ENCODE measurements around the gene NET1.
"Not testable (repeated sequence)": the region's sequence is repeated elsewhere in the genome, so short reads cannot be mapped to it uniquely, and the experiment has no call there.

NET1 gene

GRCh38 chr10:5399332-5399731 is 13.0 kb upstream of the NET1 start:
- no peak for DNase-seq (ENCODE audit: low read depth in 3 of 3)

GRCh38 chr10:5400468-5401240 is 11.7 kb upstream of the NET1 start:
- no peak for DNase-seq (ENCODE audit: low read depth in 3 of 3)

GRCh38 chr10:5402798-5403197 is 9.6 kb upstream of the NET1 start:
- no peak for DNase-seq (ENCODE audit: low read depth in 3 of 3)

GRCh38 chr10:5404208-5405041 is 7.9 kb upstream of the NET1 start, which contains the start of gene TUBAL3:
Gene TUBAL3 (minus strand): TSS chr10:5404828. CDS start chr10:5404792, 36 bp downstream.
- no peak for DNase-seq (ENCODE audit: low read depth in 3 of 3)

GRCh38 chr10:5406918-5407317 is 5.4 kb upstream of the NET1 start:
- DNase-seq (ENCODE audit: low read depth in 3 of 3): no peak

- DNase-seq (ENCODE audit: low read depth in 3 of 3): not testable (repeated sequence)
Measured at GRCh38 chr10:5410787-5411186, 1.6 kb upstream of the NET1 start.

- DNase-seq (ENCODE audit: low read depth in 3 of 3): no peak
Measured at GRCh38 chr10:5411941-5412276, 448 bp upstream of the NET1 start.

GRCh38 chr10:5413012-5413938 is 918 bp downstream of the NET1 start:
- no peak for DNase-seq (ENCODE audit: low read depth in 3 of 3)

GRCh38 chr10:5416981-5417380 is 4.6 kb downstream of the NET1 start:
- DNase-seq (ENCODE audit: low read depth in 3 of 3): no peak

GRCh38 chr10:5418584-5418983 is 6.2 kb downstream of the NET1 start:
- DNase-seq (ENCODE audit: low read depth in 3 of 3): no peak

GRCh38 chr10:5419466-5420094 is 7.2 kb downstream of the NET1 start:
- DNase-seq (ENCODE audit: low read depth in 3 of 3): no peak

- no peak for DNase-seq (ENCODE audit: low read depth in 3 of 3)
Measured at GRCh38 chr10:5423771-5424170, 11.4 kb downstream of the NET1 start.

GRCh38 chr10:5424751-5425150 is 12.4 kb downstream of the NET1 start:
- DNase-seq (ENCODE audit: low read depth in 3 of 3): no peak

- no peak for DNase-seq (ENCODE audit: low read depth in 3 of 3)
Measured at GRCh38 chr10:5428133-5428532, 15.8 kb downstream of the NET1 start.

- no peak for DNase-seq (ENCODE audit: low read depth in 3 of 3)
Measured at GRCh38 chr10:5433182-5433581, 20.8 kb downstream of the NET1 start.

GRCh38 chr10:5434017-5434753 is 21.8 kb downstream of the NET1 start:
- no peak for DNase-seq (ENCODE audit: low read depth in 3 of 3)

- no peak for DNase-seq (ENCODE audit: low read depth in 3 of 3)
Measured at GRCh38 chr10:5435328-5435727, 23.0 kb downstream of the NET1 start.

GRCh38 chr10:5440206-5440605 is 27.8 kb downstream of the NET1 start:
- DNase-seq (ENCODE audit: low read depth in 3 of 3): no peak

GRCh38 chr10:5441106-5441505 is 28.7 kb downstream of the NET1 start:
- no peak for DNase-seq (ENCODE audit: low read depth in 3 of 3)

GRCh38 chr10:5442065-5442989 is 30.0 kb downstream of the NET1 start:
- no peak for DNase-seq (ENCODE audit: low read depth in 3 of 3)

Data from stimulated activated CD4-positive, alpha-beta T cell treated with anti-CD3 and anti-CD28 coated beads, TNF-alpha, amount 100 ng/mL, for 48 hours (primary cell).